ENCODE data around the gene BHLHE40. TPM values are rescaled to one million over a fixed set of nuclear protein-coding genes. Genes with fewer than 3 reads are reported as not detected.
A peak's percentile ranks its signal among the peaks of the same experiment; 100 is the strongest.

The BHLHE40 gene
- total and polyA plus RNA-seq, 2 of the 8 experiments (the other 6 are each of a cell fraction or from before 2014, with no cell fraction given) = 1.5 to 2.2 TPM

GRCh38 chr3:5002871-5003247, 23.6 kb downstream of the BHLHE40 start:
- no peaks in the 10 kb centered on the region for H3K79me1 ChIP-seq (ENCODE audit: low read depth, low read length)
- no peak for TF ChIP-seq FOSL1 (IDR thresholded peaks at IDR 0.05; ENCODE audit: insufficient read depth, low read depth, low read length)
- TF ChIP-seq E2F6 (IDR thresholded peaks at IDR 0.05) = no peak
- no peak for TF ChIP-seq NRF1 (IDR thresholded peaks at IDR 0.05; ENCODE audit: low read depth, low read length)
- TF ChIP-seq PHF8 (conservative IDR thresholded peaks at IDR 0.05; ENCODE audit: low read depth, low read length) = no peak
- no peak for TF ChIP-seq SIN3A (conservative IDR thresholded peaks at IDR 0.05 in 1 of 2, IDR thresholded peaks at IDR 0.05 in 1 of 2; ENCODE audit: low read depth in 1 of 2, low read length in 2 of 2)
- no peak for TF ChIP-seq CBX5 (IDR thresholded peaks at IDR 0.05; ENCODE audit: low read depth, low read length)
- no peak overlapping the region for H3K56ac ChIP-seq (replicated peaks; ENCODE audit: insufficient read length, low read depth, low read length)
- no peak overlapping the region for H3K4ac ChIP-seq (replicated peaks; ENCODE audit: insufficient read length, low read depth, low read length)
- no peak overlapping the region for H3K4me2 ChIP-seq (ENCODE audit: insufficient read depth in 1 of 2, low read depth in 2 of 2, low read length in 2 of 2)
- no peak overlapping the region for H2BK15ac ChIP-seq (ENCODE audit: low read length)
- H3K4me3 ChIP-seq (ENCODE audit: extremely low read depth in 1 of 4, insufficient read depth in 2 of 4, low read depth in 3 of 4, low read length in 4 of 4) = no peak overlapping the region
- no peak overlapping the region; the same call in 1 of the 2 replicates for H2BK12ac ChIP-seq (ENCODE audit: low read depth, low read length)
- 84% methylated on average over 6 of the region's 6 CpGs; no CpG with 5 or more reads in 1 of the 2 experiments for WGBS, 2 experiments (ENCODE audit: extremely low coverage in 1 of 2, insufficient coverage in 1 of 2, insufficient read length in 1 of 2, insufficient replicate concordance in 2 of 2, low coverage in 1 of 2, low lambda C conversion rate in 2 of 2, missing lambda C conversion rate in 1 of 2)
- 0 out of 2 replicates have a peak overlapping the region, but pooled peaks have one; percentile 26 for H2AK5ac ChIP-seq (ENCODE audit: low read depth, low read length)
- H2BK120ac ChIP-seq (replicated peaks; ENCODE audit: low read depth, low read length) = no peak overlapping the region
- peaks cover 0 to 3% (median 1%) of the 10 kb centered on the region in 4 experiments; a peak in 4 of 7 replicates for H3K4me1 ChIP-seq (replicated peaks in 1 of 4; ENCODE audit: control insufficient read depth in 3 of 4, insufficient read depth in 4 of 4, low read length in 3 of 4)
- FAIRE-seq (no peak), DNase-seq (ENCODE audit: low read depth in 1 of 2, low spot score in 2 of 2) (no peak)
- ChIA-PET POLR2A (ENCODE audit: partially characterized antibody) (interaction anchor here (1.3 kb wide), 2 partner anchors 8 to 25 kb away, joined by 3 to 4 read pairs; no protein-coding TSS in a partner anchor), CTCF (ENCODE audit: partially characterized antibody) (interaction anchor here (1.0 to 1.9 kb wide), 3 partner anchors 23 to 282 kb away, joined by 3 to 6 read pairs (median 5); no protein-coding TSS in a partner anchor)
- H3K27me3 ChIP-seq (replicated peaks in 1 of 4; ENCODE audit: control insufficient read depth in 3 of 4, extremely low read depth in 1 of 4, insufficient read depth in 3 of 4, low read length in 3 of 4) = no peaks in the 10 kb centered on the region
- H3K23me2 ChIP-seq (ENCODE audit: low read depth, low read length) = no peaks in the 10 kb centered on the region
- no peak overlapping the region for H4K5ac ChIP-seq (ENCODE audit: insufficient read length, low read depth, low read length)
- no peak overlapping the region for H3K27ac ChIP-seq (ENCODE audit: low read depth, low read length)
- H3K9me3 ChIP-seq (ENCODE audit: insufficient read depth in 2 of 2, low read depth in 1 of 2, low read length in 1 of 2) = no peaks in the 10 kb centered on the region
- H2AFZ ChIP-seq (ENCODE audit: low read length) = no peak overlapping the region
- no peak overlapping the region for H4K8ac ChIP-seq (ENCODE audit: extremely low read depth, insufficient read depth, low read length)
- no peaks in the 10 kb centered on the region for H4K20me1 ChIP-seq (replicated peaks in 1 of 2; ENCODE audit: control insufficient read depth in 1 of 2, insufficient read depth in 2 of 2, low read length in 2 of 2)
- no peak overlapping the region for H3K18ac ChIP-seq (ENCODE audit: extremely low read depth, low read length)
- H2BK5ac ChIP-seq (ENCODE audit: low read depth, low read length) = no peak overlapping the region
- H3K9ac ChIP-seq (replicated peaks in 1 of 4; ENCODE audit: extremely low read depth in 1 of 4, low read depth in 3 of 4, low read length in 3 of 4) = no peak overlapping the region
- no peaks in the 10 kb centered on the region for H3K36me3 ChIP-seq (ENCODE audit: control insufficient read depth in 2 of 4, insufficient read depth in 4 of 4, low read length in 3 of 4)
- no peak overlapping the region for H3K23ac ChIP-seq (ENCODE audit: insufficient read length)
- no peak overlapping the region for H4K91ac ChIP-seq (replicated peaks; ENCODE audit: insufficient read length, low read length)
- H3K14ac ChIP-seq (ENCODE audit: insufficient read length) = no peak overlapping the region
- no peaks in the 10 kb centered on the region for H3K79me2 ChIP-seq (ENCODE audit: control insufficient read depth in 1 of 2, insufficient read depth in 2 of 2, low read length in 2 of 2)
- no peak overlapping the region for H2BK20ac ChIP-seq (ENCODE audit: low read length)
